Measurements from ENCODE around the gene IL1RAP.

DNA sequence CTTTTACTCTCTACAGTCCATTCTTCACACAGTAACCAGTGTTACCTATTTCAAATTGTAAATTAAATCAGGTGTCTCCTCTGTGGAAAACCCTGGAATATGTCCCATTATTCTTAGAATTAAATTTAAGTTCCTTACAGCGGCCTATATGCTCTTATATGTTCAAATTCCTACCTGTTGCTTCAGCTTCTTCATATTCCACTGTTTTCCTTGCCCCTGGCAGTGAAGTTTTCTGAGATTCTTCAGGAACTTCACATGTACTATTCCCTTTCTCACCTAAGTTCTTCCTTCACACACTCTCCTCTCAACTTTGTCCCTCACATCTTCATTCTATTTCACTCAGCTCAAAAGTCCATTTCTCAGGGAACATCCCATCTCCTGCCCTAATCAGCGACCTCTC is 68.8 kb downstream of the IL1RAP start:
- no peak for TF ChIP-seq EZH2 (IDR thresholded peaks at IDR 0.05; ENCODE audit: borderline replicate concordance, low read length)
- TF ChIP-seq, protein P1, sequence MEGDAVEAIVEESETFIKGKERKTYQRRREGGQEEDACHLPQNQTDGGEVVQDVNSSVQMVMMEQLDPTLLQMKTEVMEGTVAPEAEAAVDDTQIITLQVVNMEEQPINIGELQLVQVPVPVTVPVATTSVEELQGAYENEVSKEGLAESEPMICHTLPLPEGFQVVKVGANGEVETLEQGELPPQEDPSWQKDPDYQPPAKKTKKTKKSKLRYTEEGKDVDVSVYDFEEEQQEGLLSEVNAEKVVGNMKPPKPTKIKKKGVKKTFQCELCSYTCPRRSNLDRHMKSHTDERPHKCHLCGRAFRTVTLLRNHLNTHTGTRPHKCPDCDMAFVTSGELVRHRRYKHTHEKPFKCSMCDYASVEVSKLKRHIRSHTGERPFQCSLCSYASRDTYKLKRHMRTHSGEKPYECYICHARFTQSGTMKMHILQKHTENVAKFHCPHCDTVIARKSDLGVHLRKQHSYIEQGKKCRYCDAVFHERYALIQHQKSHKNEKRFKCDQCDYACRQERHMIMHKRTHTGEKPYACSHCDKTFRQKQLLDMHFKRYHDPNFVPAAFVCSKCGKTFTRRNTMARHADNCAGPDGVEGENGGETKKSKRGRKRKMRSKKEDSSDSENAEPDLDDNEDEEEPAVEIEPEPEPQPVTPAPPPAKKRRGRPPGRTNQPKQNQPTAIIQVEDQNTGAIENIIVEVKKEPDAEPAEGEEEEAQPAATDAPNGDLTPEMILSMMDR (conservative IDR thresholded peaks at IDR 0.05 in 1 of 2, IDR thresholded peaks at IDR 0.05 in 1 of 2; ENCODE audit: extremely low read depth in 1 of 2, insufficient read depth in 1 of 2, low read depth in 1 of 2, low read length in 2 of 2): no peak

Measured in mammary epithelial cell (primary cell).